Hepatocyte (in vitro differentiated cells): ENCODE measurements around the gene PGM2. TPM values are rescaled to one million over a fixed set of nuclear protein-coding genes. Genes with fewer than 3 reads are reported as not detected.

Experiments used
- DNase-seq: peaks from one replicate; pipeline ENCODE4 v3.0.0-alpha.2; 2016; ENCODE audit warnings: low spot score
- H2AFZ ChIP-seq: fragments of 200-600 bp; sonication (generic); 2 replicates; pipeline ENCODE4 v1.6.0; 2016; ENCODE audit warnings: antibody characterized with exemption, mild to moderate bottlenecking
- H3K27ac ChIP-seq: fragments of 200-600 bp; sonication (generic); 2 replicates; pipeline ENCODE4 v1.5.1; 2016; ENCODE audit warnings: mild to moderate bottlenecking
- H3K27me3 ChIP-seq: fragments of 200-600 bp; sonication (generic); 2 replicates; pipeline ENCODE4 v1.6.1; 2016
- H3K36me3 ChIP-seq: fragments of 200-600 bp; sonication (generic); replicated peaks from 2 replicates; pipeline ENCODE4 v1.5.1; 2016; ENCODE audit warnings: low read depth; ENCODE audit not compliant: insufficient read depth
- H3K4me1 ChIP-seq: fragments of 200-600 bp; sonication (generic); 2 replicates; pipeline ENCODE4 v1.5.1; 2016; ENCODE audit warnings: mild to moderate bottlenecking, moderate library complexity; ENCODE audit not compliant: insufficient read depth
- H3K4me2 ChIP-seq: fragments of 200-600 bp; sonication (generic); 2 replicates; pipeline ENCODE4 v1.6.0; 2016
- H3K4me3 ChIP-seq: fragments of 200-600 bp; sonication (generic); 2 replicates; pipeline ENCODE4 v1.5.1; 2016; ENCODE audit warnings: mild to moderate bottlenecking
- H3K79me2 ChIP-seq: fragments of 200-600 bp; sonication (generic); 2 replicates; pipeline ENCODE4 v1.6.0; 2017; ENCODE audit warnings: mild to moderate bottlenecking
- H3K9me2 ChIP-seq: fragments of 200-600 bp; sonication (generic); replicated peaks from 2 replicates; pipeline ENCODE4 v1.6.0; 2017; ENCODE audit warnings: mild to moderate bottlenecking; ENCODE audit not compliant: insufficient read depth
- H3K9me3 ChIP-seq: fragments of 200-600 bp; sonication (generic); 2 replicates; pipeline ENCODE4 v1.5.1; 2016; ENCODE audit warnings: low read depth, mild to moderate bottlenecking
- H4K20me1 ChIP-seq: fragments of 200-600 bp; sonication (generic); 2 replicates; pipeline ENCODE4 v1.6.0; 2016; ENCODE audit warnings: mild to moderate bottlenecking; ENCODE audit not compliant: insufficient read depth, poor library complexity, severe bottlenecking
- CTCF ChIP-seq: fragments of 200-600 bp; sonication (generic); IDR thresholded peaks from 2 replicates; pipeline ENCODE4 v1.5.1; 2016; ENCODE audit warnings: antibody characterized with exemption, mild to moderate bottlenecking; ENCODE audit not compliant: poor library complexity
- EZH2 ChIP-seq: fragments of 200-600 bp; sonication (generic); IDR thresholded peaks from 2 replicates; pipeline ENCODE4 v1.6.1; 2016; ENCODE audit warnings: antibody characterized with exemption, mild to moderate bottlenecking, borderline replicate concordance
- EZH2phosphoT487 ChIP-seq: fragments of 200-600 bp; sonication (generic); IDR thresholded peaks from one replicate; pipeline ENCODE4 v1.6.1; 2018; ENCODE audit warnings: antibody characterized with exemption, mild to moderate bottlenecking, low read depth, moderate library complexity; ENCODE audit not compliant: unreplicated experiment, severe bottlenecking
- WGBS: methylation state at CpG from one replicate; pipeline ENCODE4 v1.1.6; 2016; ENCODE audit warnings: low lambda C conversion rate; ENCODE audit errors: missing lambda C conversion rate; 5-methylcytosine and 5-hydroxymethylcytosine counted together
- polyA plus RNA-seq: library from polyadenylated mRNA; unstranded; fragments of >200 nt; fragmentation: Nextera tagmentation; extraction: Ambion mirVana; gene quantifications from 2 replicates; pipeline ENCODE4 v1.2.1, GENCODE V29; 2016
- total RNA-seq: library from RNA; depleted of rRNA; stranded (reverse); fragments of >200 nt; gene quantifications from 2 replicates; pipeline ENCODE4 v1.2.3, GENCODE V29; 2014

PGM2 gene
- total and polyA plus RNA-seq, 2 experiments from 2014 or later, result 11.2 to 28.2 TPM

GRCh38 chr4:37904824-37905223 is 78.3 kb downstream of the PGM2 start:
- DNase-seq, result no peak
- 92% methylated on average over 3 of the region's 3 CpGs for WGBS
- H3K9me3 ChIP-seq, result no peaks in the 10 kb centered on the region
- H3K36me3 ChIP-seq, result no peaks in the 10 kb centered on the region
- no peak overlapping the region for H3K4me2 ChIP-seq
- no peaks in the 10 kb centered on the region for H4K20me1 ChIP-seq
- no peak overlapping the region for H3K27ac ChIP-seq
- H3K4me1 ChIP-seq, result no peaks in the 10 kb centered on the region
- H2AFZ ChIP-seq, result no peak overlapping the region
- TF ChIP-seq CTCF (no peak), EZH2 (no peak), EZH2phosphoT487 (no peak)
- no peaks in the 10 kb centered on the region for H3K27me3 ChIP-seq
- H3K79me2 ChIP-seq, result no peaks in the 10 kb centered on the region
- no peaks in the 10 kb centered on the region for H3K9me2 ChIP-seq
- no peak overlapping the region for H3K4me3 ChIP-seq

GRCh38 chr4:37905533-37906169 is 79.2 kb downstream of the PGM2 start:
- H3K27me3 ChIP-seq, result no peaks in the 10 kb centered on the region
- no peak overlapping the region for H3K4me2 ChIP-seq
- no peak for DNase-seq
- TF ChIP-seq EZH2 (no peak), EZH2phosphoT487 (no peak), CTCF (no peak)
- no peak overlapping the region for H2AFZ ChIP-seq
- no peaks in the 10 kb centered on the region for H3K9me3 ChIP-seq
- H3K4me3 ChIP-seq, result no peak overlapping the region
- no peaks in the 10 kb centered on the region for H3K4me1 ChIP-seq
- H3K27ac ChIP-seq, result no peak overlapping the region
- WGBS, result 73% methylated on average over 7 of the region's 7 CpGs
- no peaks in the 10 kb centered on the region for H3K79me2 ChIP-seq
- H3K9me2 ChIP-seq, result no peaks in the 10 kb centered on the region
- no peaks in the 10 kb centered on the region for H3K36me3 ChIP-seq
- no peaks in the 10 kb centered on the region for H4K20me1 ChIP-seq

GRCh38 chr4:37908488-37909331 is 82.2 kb downstream of the PGM2 start:
- H3K27me3 ChIP-seq, result no peaks in the 10 kb centered on the region
- H3K4me1 ChIP-seq, result no peaks in the 10 kb centered on the region
- no peak overlapping the region for H3K4me2 ChIP-seq
- no peaks in the 10 kb centered on the region for H3K9me2 ChIP-seq
- no peaks in the 10 kb centered on the region for H3K79me2 ChIP-seq
- H4K20me1 ChIP-seq, result no peaks in the 10 kb centered on the region
- 82% methylated on average over 21 of the region's 21 CpGs for WGBS
- H3K36me3 ChIP-seq, result no peaks in the 10 kb centered on the region
- H3K9me3 ChIP-seq, result no peaks in the 10 kb centered on the region
- TF ChIP-seq EZH2phosphoT487 (no peak), EZH2 (no peak), CTCF (no peak)
- H2AFZ ChIP-seq, result no peak overlapping the region
- H3K27ac ChIP-seq, result no peak overlapping the region
- no peak overlapping the region for H3K4me3 ChIP-seq
- no peak for DNase-seq
